Tibial nerve (tissue), 4 donors: ENCODE measurements around the gene MALRD1. TPM values are rescaled to one million over a fixed set of nuclear protein-coding genes. Genes with fewer than 3 reads are reported as not detected.

Experiments
- DNase-seq, 2 donors: peaks; one replicate each; pipeline ENCODE4 v3.0.0-alpha.2; 2019; ENCODE audit warnings: low spot score in 2 of 2
- H3K27ac ChIP-seq, 4 donors: fragments of 200-600 bp; sonication (generic) in 3 of 4; one replicate each; pipeline ENCODE4 v1.5.1; 2017 to 2019; ENCODE audit warnings: mild to moderate bottlenecking in 1 of 4
- H3K27me3 ChIP-seq, 2 donors: fragments of 200-600 bp; sonication (generic) in 1 of 2; one replicate each; pipeline versions ENCODE4 v1.5.1 to v1.6.0; 2017 to 2019
- H3K36me3 ChIP-seq, 3 donors: fragments of 200-600 bp; sonication (generic); one replicate each; pipeline ENCODE4 v1.5.1; 2018 to 2019
- H3K4me1 ChIP-seq, 4 donors: fragments of 200-600 bp; sonication (generic) in 3 of 4; one replicate each; pipeline ENCODE4 v1.5.1; 2017 to 2019
- H3K4me3 ChIP-seq, 4 donors: fragments of 200-600 bp; sonication (generic) in 3 of 4; one replicate each; pipeline ENCODE4 v1.5.1; 2017 to 2019; ENCODE audit warnings: mild to moderate bottlenecking in 1 of 4, moderate library complexity in 1 of 4
- H3K9me3 ChIP-seq, 4 donors: fragments of 200-600 bp; sonication (generic) in 3 of 4; one replicate each; pipeline ENCODE4 v1.5.1; 2017 to 2019
- EP300 ChIP-seq, 2 donors: sonication (generic); formaldehyde crosslinking; IDR thresholded peaks; one replicate each; pipeline ENCODE4 v1.6.1; 2017; ENCODE audit warnings: antibody characterized with exemption in 2 of 2, mild to moderate bottlenecking in 1 of 2
- POLR2A ChIP-seq, 2 donors: fragments of 450-650 bp; IDR thresholded peaks; one replicate each; pipeline ENCODE4 v1.6.1; 2017; ENCODE audit warnings: antibody characterized with exemption in 2 of 2, mild to moderate bottlenecking in 2 of 2, moderate library complexity in 2 of 2
- WGBS, 2 donors: methylation state at CpG; one replicate each; pipeline ENCODE4 v1.1.5; 2018; 5-methylcytosine and 5-hydroxymethylcytosine counted together
- total RNA-seq, 4 donors: library from RNA; depleted of rRNA; stranded (reverse); fragments of >200 nt; gene quantifications; one replicate each; pipeline ENCODE4 v1.1.0, GENCODE V29; 2016
- TF ChIP-seq, protein P1 (sequence below), 5 experiments: fragments of 200-600 bp in 3 of 5; fragments of 450-650 bp in 2 of 5; sonication (generic) in 3 of 5; IDR thresholded peaks; one replicate each; pipeline ENCODE4 v1.5.1; 2016 to 2019; ENCODE audit warnings: antibody characterized with exemption in 5 of 5, mild to moderate bottlenecking in 3 of 5, moderate library complexity in 2 of 5

Gene MALRD1
- total RNA-seq, 4 donors from 2014 or later: 1.3 to 5.4 (median 3.6) TPM; not detected in 1

- DNase-seq: no peak
- Histone ChIP-seq H3K4me1 (no peaks in the 10 kb centered on the region), H3K27me3 (no peaks in the 10 kb centered on the region), H3K4me3 (no peak overlapping the region), H3K27ac (no peak overlapping the region), H3K36me3 (no peaks in the 10 kb centered on the region), H3K9me3 (no peaks in the 10 kb centered on the region)
- 91 to 96% methylated on average over 1 of the region's 1 CpG for WGBS, 2 donors
- no peak for TF ChIP-seq EP300 (IDR thresholded peaks at IDR 0.05)
- TF ChIP-seq, protein P1, sequence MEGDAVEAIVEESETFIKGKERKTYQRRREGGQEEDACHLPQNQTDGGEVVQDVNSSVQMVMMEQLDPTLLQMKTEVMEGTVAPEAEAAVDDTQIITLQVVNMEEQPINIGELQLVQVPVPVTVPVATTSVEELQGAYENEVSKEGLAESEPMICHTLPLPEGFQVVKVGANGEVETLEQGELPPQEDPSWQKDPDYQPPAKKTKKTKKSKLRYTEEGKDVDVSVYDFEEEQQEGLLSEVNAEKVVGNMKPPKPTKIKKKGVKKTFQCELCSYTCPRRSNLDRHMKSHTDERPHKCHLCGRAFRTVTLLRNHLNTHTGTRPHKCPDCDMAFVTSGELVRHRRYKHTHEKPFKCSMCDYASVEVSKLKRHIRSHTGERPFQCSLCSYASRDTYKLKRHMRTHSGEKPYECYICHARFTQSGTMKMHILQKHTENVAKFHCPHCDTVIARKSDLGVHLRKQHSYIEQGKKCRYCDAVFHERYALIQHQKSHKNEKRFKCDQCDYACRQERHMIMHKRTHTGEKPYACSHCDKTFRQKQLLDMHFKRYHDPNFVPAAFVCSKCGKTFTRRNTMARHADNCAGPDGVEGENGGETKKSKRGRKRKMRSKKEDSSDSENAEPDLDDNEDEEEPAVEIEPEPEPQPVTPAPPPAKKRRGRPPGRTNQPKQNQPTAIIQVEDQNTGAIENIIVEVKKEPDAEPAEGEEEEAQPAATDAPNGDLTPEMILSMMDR (IDR thresholded peaks at IDR 0.05): no peak
- TF ChIP-seq POLR2A (IDR thresholded peaks at IDR 0.05): no peak
Measured at GRCh38 chr10:19329475-19329874, 280.9 kb downstream of the MALRD1 start.

GRCh38 chr10:19332304-19332703, 283.7 kb downstream of the MALRD1 start:
- no peaks in the 10 kb centered on the region for H3K36me3 ChIP-seq
- no peak overlapping the region for H3K4me3 ChIP-seq
- H3K9me3 ChIP-seq: no peaks in the 10 kb centered on the region
- no peak for DNase-seq
- no peaks in the 10 kb centered on the region for H3K27me3 ChIP-seq
- H3K4me1 ChIP-seq: no peaks in the 10 kb centered on the region
- no peak overlapping the region for H3K27ac ChIP-seq
- TF ChIP-seq, protein P1 (IDR thresholded peaks at IDR 0.05): no peak
- TF ChIP-seq EP300 (IDR thresholded peaks at IDR 0.05) (no peak), POLR2A (IDR thresholded peaks at IDR 0.05) (no peak)

DNA sequence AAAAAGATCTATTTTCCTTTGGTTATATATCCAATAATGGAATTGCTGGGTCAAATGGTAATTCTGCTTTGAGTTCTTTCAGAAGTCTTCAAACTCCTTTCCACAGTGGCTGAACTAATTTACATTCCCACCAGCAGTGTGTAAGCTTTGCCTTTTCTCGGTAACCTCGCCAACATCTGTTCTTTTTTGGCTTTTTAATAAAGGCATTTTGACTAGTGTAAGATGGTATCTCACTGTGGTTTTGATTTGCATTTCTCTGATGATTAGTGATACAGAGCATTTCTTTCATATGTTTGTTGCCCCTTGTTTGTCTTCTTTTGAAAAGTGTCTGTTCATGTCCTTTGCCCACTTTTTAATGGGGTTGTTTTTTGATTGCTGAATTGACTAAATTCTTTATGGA, 285.0 kb downstream of the MALRD1 start:
- Histone ChIP-seq H3K36me3 (no peaks in the 10 kb centered on the region), H3K27ac (no peak overlapping the region), H3K4me3 (no peak overlapping the region), H3K9me3 (no peaks in the 10 kb centered on the region), H3K4me1 (no peaks in the 10 kb centered on the region), H3K27me3 (no peaks in the 10 kb centered on the region)
- TF ChIP-seq POLR2A (IDR thresholded peaks at IDR 0.05) (no peak), EP300 (IDR thresholded peaks at IDR 0.05) (no peak)
- TF ChIP-seq, protein P1 (IDR thresholded peaks at IDR 0.05): no peak
- WGBS, 2 donors: 77 to 79% methylated on average over 2 of the region's 2 CpGs
- no peak for DNase-seq

DNA sequence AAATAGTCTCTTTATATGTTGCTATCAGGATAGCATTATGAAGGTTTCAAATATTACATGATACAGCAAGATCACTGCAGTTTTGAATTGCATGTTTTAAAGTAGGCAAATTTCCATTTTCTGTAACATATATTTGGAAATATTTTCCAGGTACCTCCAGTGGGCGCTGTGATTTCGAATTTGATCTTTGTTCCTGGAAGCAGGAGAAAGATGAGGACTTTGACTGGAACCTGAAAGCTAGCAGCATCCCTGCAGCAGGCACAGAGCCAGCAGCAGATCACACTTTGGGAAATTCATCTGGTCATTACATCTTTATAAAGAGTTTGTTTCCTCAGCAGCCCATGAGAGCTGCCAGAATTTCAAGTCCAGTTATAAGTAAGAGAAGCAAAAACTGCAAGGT, 299.0 kb downstream of the MALRD1 start:
- DNase-seq: no peak
- H3K27me3 ChIP-seq: no peaks in the 10 kb centered on the region
- no peaks in the 10 kb centered on the region for H3K36me3 ChIP-seq
- no peaks in the 10 kb centered on the region for H3K4me1 ChIP-seq
- H3K4me3 ChIP-seq: no peak overlapping the region
- no peak overlapping the region for H3K27ac ChIP-seq
- TF ChIP-seq POLR2A (IDR thresholded peaks at IDR 0.05) (no peak), EP300 (IDR thresholded peaks at IDR 0.05) (no peak)
- TF ChIP-seq, protein P1 (IDR thresholded peaks at IDR 0.05): no peak
- 28 to 34% methylated on average over 2 of the region's 2 CpGs for WGBS, 2 donors
- H3K9me3 ChIP-seq: no peaks in the 10 kb centered on the region

GRCh38 chr10:19367176-19367575, 318.6 kb downstream of the MALRD1 start:
- TF ChIP-seq, protein P1 (IDR thresholded peaks at IDR 0.05): no peak
- no peak for TF ChIP-seq POLR2A (IDR thresholded peaks at IDR 0.05)
- TF ChIP-seq EP300 (IDR thresholded peaks at IDR 0.05): no peak
- no peaks in the 10 kb centered on the region for H3K27me3 ChIP-seq
- no peak for DNase-seq
- no peaks in the 10 kb centered on the region for H3K4me1 ChIP-seq
- no peaks in the 10 kb centered on the region for H3K36me3 ChIP-seq
- H3K27ac ChIP-seq: no peak overlapping the region
- H3K4me3 ChIP-seq: no peak overlapping the region
- no peaks in the 10 kb centered on the region for H3K9me3 ChIP-seq
- 79 to 82% methylated on average over 2 of the region's 2 CpGs for WGBS, 2 donors
